ENCODE measurements around the gene AHDC1.

DNA sequence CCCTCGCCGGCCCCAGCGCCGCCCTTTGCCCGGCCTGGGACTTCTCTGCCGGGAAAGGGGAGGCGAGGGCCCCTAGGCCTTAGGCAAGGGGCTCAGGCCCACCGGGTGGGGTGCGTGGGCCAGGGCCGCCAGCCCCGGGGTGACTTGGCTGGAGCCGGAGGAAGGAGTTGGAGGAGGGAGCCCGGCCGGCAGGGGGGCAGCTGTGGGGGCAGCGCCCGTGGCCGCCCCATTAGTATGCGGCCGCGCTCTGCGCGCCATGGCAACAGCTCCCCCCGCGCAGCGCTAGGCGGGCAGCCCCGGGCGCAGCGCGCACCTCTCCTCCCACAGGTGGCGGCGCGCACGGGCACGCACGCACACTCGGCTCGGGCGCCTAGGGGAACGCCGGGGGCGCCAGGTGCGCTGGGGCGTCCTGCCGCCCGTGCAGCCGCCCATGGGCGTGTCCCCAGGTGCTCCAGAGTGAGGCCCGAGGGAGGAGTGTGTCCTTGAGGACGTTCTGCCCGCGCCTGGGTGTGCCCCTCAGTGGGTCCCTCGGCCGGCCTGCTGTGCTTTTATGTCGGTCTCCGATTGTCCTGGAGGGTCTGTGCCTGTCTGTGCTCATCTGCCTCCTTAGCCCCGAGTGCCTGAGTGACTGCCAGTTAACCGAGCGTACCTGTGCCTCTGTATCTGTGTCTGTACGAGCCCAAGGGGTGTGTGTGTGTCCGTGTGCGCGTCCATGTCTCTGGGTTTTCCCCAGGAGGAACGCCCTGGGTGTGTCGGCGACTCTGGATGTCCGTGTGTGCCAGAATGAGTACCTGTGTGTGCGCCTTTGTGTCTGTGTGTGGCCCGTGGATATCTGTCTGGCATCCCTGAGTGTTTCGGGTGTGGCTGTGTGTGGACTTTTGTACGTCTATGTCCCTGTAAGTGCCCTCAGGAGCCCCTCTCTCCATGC is 75.8 kb downstream of the AHDC1 start:
- TF ChIP-seq, protein P1, sequence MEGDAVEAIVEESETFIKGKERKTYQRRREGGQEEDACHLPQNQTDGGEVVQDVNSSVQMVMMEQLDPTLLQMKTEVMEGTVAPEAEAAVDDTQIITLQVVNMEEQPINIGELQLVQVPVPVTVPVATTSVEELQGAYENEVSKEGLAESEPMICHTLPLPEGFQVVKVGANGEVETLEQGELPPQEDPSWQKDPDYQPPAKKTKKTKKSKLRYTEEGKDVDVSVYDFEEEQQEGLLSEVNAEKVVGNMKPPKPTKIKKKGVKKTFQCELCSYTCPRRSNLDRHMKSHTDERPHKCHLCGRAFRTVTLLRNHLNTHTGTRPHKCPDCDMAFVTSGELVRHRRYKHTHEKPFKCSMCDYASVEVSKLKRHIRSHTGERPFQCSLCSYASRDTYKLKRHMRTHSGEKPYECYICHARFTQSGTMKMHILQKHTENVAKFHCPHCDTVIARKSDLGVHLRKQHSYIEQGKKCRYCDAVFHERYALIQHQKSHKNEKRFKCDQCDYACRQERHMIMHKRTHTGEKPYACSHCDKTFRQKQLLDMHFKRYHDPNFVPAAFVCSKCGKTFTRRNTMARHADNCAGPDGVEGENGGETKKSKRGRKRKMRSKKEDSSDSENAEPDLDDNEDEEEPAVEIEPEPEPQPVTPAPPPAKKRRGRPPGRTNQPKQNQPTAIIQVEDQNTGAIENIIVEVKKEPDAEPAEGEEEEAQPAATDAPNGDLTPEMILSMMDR (IDR thresholded peaks at IDR 0.05; ENCODE audit: borderline replicate concordance, extremely low read depth, low read length, poor library complexity, severe bottlenecking) = no peak
- no peak for TF ChIP-seq EZH2 (IDR thresholded peaks at IDR 0.05; ENCODE audit: borderline replicate concordance, low read depth, low read length, severe bottlenecking)
